KOPT-K1 (cell line): ENCODE results near the gene KIF4B.
"Not testable (repeated sequence)": the region's sequence is repeated elsewhere in the genome, so short reads cannot be mapped to it uniquely, and the experiment has no call there.

Source experiments
- H3K27ac ChIP-seq: fragments of 200-600 bp; sonication (generic); 2 replicates; pipeline ENCODE4 v1.5.1; 2016; ENCODE audit warnings: antibody characterized with exemption, mild to moderate bottlenecking, low read depth, low read length; ENCODE audit not compliant: poor library complexity, severe bottlenecking
- H3K36me3 ChIP-seq: fragments of 200-600 bp; sonication (generic); 2 replicates; pipeline ENCODE4 v1.5.1; 2017; ENCODE audit warnings: antibody characterized with exemption, mild to moderate bottlenecking, low read length, moderate library complexity; ENCODE audit not compliant: insufficient read depth
- H3K9me3 ChIP-seq: fragments of 200-600 bp; sonication (generic); 2 replicates; pipeline ENCODE4 v1.5.1; 2017; ENCODE audit warnings: antibody characterized with exemption, low read length, mild to moderate bottlenecking; ENCODE audit not compliant: insufficient read depth, poor library complexity, severe bottlenecking

KIF4B gene

DNA sequence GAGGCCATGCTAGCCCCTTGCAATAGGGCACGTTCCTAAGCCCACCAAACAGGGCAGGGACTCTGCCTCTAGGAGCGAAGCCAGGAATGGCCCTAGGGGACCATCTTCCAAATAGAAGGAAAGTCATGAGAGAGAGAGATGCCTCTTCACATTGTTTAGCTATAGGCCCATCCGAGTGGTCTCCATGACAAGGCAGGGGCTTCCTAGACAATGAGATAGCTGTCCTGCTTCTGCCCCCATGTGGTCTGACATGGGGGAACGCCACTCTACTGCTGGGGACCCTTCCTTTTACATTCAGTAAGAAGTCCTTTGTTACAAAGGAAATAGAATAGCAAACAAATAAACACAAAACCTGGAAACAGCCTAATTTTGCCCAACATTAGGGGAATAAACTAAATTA lies 17.9 kb upstream of the KIF4B start:
- Histone ChIP-seq H3K36me3 (no peaks in the 10 kb centered on the region), H3K27ac (no peak overlapping the region)

DNA sequence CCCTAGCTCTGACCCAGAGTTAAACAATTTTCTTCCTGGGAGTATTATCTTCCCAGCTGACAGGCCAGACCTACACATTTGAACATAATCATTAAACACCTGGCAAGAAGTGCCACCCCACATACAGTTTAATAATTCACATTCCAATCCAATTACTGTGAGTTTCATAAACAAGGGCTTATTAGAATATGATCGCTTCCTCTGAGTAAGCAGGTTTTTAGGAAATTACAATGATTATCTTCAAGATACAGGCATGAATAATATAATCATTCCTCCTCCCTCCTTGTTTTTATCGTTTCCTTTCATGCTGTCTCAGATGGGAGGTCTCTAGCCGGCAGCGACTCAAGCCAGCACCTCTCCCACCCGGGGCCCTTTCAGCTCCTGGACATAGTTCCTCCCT lies 15.8 kb upstream of the KIF4B start:
- H3K9me3 ChIP-seq: no peaks in the 10 kb centered on the region
- no peaks in the 10 kb centered on the region for H3K36me3 ChIP-seq
- no peak overlapping the region for H3K27ac ChIP-seq

More for the DNA sequence above, 17.9 kb upstream of the KIF4B start:
- no peaks in the 10 kb centered on the region for H3K9me3 ChIP-seq

DNA sequence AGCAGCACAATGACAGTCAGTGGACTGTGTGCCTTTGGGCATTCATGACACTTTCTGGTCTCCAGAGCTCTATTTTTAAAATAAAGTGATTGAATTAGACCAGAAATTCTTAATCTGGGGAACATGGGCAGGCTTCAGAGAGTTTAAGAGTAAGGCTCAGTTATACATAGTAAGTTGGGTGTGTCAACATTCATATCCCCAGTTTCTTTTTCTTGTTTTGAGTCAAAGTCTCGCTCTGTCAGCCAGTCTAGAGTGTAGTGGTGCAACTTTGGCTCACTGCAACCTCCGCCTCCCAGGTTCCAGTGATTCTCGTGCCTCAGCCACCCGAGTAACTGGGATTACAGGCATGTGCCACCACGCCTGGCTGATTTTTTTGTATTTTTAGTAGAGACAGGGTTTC lies 13.7 kb upstream of the KIF4B start:
- Histone ChIP-seq H3K27ac (no peak overlapping the region), H3K9me3 (peaks cover 8% of the 10 kb centered on the region), H3K36me3 (no peaks in the 10 kb centered on the region)

DNA sequence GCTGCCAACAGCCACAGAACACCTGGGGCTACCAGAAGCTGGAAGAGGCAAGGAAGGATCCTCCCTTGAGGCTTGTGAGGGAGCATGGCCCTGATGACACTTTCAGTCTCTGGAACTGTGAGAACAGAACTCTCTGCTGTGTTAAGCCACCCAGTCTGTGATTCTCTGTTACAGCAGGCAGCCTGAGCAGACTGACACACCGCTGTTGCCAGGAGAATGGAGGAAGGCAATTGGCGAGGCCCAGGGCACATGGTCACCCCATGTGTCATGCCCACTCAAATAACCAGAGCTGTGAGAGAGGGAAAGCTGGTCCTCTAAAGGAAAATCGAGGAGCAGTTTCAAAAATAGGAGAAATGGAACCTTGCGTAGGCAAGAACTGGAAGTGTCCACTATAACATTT lies 12.0 kb upstream of the KIF4B start:
- Histone ChIP-seq H3K36me3 (no peaks in the 10 kb centered on the region), H3K27ac (no peak overlapping the region), H3K9me3 (peaks cover 11% of the 10 kb centered on the region)

DNA sequence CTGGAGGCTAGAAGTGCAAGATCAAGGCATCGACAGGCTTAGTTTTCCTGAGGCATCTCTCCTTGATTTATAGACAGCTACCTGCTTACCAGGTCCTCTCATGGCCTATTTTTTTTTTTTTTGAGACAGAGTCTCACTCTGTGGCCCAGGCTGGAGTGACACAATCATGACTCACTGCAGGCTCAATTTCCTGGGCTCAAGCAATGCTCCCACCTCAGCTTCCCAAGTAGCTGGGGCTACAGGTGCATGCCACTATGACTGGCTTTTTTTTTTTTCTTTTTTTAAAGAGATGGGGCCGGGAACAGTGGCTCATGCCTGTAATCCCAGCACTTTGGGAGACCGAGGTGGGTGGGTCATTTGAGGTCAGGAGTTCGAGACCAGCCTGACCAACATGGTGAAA lies 10.8 kb upstream of the KIF4B start:
- H3K9me3 ChIP-seq: peaks cover 11% of the 10 kb centered on the region
- H3K36me3 ChIP-seq, H3K27ac ChIP-seq: not testable (repeated sequence)

DNA sequence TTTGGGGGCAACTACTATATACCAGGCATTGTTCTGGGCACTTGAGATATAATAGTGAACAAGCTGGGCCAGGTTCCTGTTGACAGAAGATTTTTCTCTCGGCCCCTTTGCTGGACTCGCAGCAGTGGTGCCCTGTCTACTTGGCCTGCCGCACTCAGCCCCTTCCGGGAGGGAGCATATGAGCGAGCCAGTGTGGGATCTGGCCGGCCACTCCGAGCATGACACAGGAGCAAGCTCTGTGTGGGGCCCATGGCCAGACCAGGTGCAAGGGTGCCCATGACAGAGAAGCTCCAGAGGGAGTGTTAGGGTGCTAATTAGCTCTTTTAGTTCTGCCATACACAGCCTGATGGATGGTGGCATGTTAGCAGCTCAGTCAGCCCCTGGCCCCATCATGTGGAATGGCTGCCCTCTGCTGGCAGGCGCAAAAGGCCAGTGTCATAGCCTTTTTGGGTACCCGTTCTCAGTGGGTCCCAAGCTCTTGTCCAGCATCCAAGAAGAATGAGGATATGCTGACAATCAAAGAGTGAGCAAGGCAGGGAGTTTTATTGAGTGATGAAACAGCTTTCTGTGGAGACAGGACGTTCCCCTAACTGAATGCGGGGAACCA lies 9.3 kb upstream of the KIF4B start:
- Histone ChIP-seq H3K9me3 (peaks cover 11% of the 10 kb centered on the region), H3K27ac (no peak overlapping the region), H3K36me3 (no peaks in the 10 kb centered on the region)

DNA sequence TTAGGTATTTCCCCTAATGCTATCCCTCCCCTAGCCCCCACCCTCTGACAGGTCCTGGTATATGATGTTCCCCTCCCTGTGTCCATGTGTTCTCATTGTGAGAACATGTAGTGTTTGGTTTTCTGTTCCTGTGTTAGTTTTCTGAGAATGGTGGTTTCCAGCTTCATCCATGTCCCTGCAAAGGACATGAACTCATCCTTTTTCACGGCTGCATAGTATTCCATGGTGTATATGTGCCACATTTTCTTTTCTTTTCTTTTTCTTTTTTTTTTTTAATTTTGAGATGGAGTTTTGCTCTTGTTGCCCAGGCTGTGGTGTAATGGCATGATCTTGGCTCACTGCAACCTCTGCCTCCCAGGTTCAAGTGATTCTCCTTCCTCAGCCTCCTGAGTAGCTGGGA lies 7.3 kb upstream of the KIF4B start:
- H3K36me3 ChIP-seq, H3K27ac ChIP-seq: not testable (repeated sequence)
- peaks cover 11% of the 10 kb centered on the region for H3K9me3 ChIP-seq

DNA sequence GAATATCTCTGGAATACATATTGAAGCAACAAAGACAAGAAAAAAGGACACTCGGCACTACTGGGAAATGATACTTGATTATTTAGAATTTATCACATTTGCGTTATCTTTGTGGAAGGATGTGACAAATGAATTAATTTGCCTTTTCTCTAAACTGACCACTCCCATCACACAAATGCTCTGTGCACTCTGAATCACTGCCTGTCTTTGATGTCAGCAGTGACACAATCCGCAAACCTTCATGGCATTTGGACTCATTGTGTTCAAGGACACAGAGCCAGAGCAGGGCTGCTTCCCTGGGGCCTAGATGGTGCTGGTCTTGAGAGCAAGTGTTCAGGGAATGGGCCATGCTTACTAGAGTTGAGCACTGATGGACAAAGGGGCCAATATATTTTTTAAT lies 4.9 kb upstream of the KIF4B start:
- no peak overlapping the region for H3K27ac ChIP-seq
- H3K9me3 ChIP-seq: peaks cover 11% of the 10 kb centered on the region
- H3K36me3 ChIP-seq: no peaks in the 10 kb centered on the region

DNA sequence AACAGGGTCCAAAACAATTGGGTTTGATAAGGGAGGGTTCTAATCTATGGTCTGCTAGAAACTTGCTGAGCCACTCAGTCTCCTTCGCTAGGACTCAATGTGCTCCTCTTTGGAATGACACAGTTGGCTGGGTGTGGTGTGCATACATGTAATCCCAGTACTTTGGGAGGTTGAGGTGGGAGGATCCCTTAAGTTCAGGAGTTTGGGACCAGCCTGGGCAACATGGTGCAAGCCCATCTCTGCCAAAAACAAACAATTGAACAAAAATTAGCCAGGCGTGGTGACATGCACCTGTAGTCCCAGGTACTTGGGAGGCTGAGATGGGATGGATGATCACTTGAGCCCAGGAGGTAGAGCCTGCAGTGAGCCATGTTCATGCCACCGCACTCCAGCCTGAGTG lies 2.7 kb upstream of the KIF4B start:
- no peaks in the 10 kb centered on the region for H3K9me3 ChIP-seq
- H3K27ac ChIP-seq: no peak overlapping the region
- no peaks in the 10 kb centered on the region for H3K36me3 ChIP-seq

DNA sequence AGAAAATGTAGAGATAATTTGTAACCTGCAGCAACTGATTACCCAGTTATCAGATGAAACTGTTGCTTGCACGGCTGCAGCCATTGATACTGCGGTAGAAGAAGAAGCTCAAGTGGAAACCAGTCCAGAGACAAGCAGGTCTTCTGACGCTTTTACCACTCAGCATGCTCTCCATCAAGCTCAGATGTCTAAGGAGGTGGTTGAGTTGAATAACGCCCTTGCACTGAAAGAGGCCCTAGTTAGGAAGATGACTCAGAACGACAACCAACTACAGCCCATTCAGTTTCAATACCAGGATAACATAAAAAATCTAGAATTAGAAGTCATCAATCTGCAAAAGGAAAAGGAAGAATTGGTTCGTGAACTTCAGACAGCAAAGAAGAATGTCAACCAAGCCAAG lies 1.7 kb downstream of the KIF4B start:
- Histone ChIP-seq H3K9me3 (no peaks in the 10 kb centered on the region), H3K36me3 (no peaks in the 10 kb centered on the region)

DNA sequence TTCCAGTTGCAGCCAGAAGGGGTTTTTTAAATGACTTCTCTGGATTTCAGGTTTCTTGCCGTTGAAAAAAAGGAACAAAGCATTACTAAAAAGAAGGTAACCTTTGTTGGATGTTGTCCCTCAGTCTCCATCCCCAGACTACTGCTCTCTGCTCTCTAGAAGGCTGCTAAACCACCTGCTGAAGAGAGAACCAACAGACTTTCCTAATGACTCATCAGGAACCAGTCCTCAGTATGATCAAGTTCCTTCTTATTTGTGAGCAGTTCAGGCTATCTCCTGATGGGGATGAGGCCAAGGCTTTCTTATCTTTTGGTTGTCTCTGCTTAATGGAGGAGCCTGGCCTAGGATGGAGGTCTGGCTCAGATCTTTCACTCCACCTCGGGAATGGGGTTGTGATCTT lies 4.1 kb downstream of the KIF4B start:
- Histone ChIP-seq H3K36me3 (no peaks in the 10 kb centered on the region), H3K9me3 (no peaks in the 10 kb centered on the region), H3K27ac (no peak overlapping the region)

More for the DNA sequence above, 1.7 kb downstream of the KIF4B start:
- H3K27ac ChIP-seq: no peak overlapping the region

DNA sequence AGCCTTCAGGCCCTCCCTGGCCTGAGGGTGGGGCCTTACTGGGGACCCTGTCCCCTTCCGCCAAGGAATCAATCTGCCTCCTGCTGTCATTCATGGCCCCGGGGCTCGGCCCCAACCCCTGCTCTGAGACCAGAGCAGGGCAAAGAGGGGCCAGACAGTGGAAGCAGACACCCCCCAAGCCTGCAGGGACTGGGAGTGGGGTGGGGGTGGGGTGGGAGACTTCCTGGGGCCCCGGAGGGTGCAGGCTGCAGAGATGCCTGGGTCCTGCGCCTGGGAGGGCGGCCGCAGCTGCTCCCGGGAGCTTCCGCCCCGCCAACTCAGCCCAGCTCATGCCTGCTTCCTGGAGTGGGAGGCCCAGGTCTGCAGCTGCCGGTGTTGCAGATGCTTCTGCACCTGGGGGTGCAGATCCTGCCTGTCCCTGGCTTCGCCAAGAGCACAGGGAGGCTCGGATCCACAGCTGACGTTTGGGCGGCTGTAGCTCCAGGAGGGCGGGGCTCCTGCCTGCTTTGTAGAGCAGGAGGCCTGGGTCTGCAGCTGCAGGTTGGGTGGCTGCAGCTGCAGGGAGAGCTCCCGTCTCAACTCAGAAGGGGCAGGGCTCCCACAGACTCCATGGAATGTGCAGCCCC lies 6.2 kb downstream of the KIF4B start:
- Histone ChIP-seq H3K36me3 (no peaks in the 10 kb centered on the region), H3K27ac (no peak overlapping the region), H3K9me3 (no peaks in the 10 kb centered on the region)

DNA sequence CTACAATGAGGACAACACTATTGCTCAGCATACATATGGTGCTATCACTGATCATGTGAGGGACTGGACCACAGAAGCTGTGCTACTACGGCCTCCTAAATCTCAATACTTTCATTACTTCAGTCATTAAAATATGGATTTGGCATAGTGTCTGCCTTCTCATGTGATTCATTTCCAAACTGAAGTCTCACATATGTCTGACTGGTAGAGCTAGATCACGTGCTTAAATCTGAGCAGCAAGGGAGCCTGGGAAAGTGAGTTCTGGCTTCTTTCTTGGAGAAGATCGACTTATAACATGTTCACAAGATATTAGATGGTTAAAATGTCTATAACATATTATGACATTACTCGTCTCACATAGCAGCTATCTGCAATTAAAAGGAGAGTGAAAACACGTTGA lies 8.3 kb downstream of the KIF4B start:
- Histone ChIP-seq H3K9me3 (no peaks in the 10 kb centered on the region), H3K36me3 (no peaks in the 10 kb centered on the region), H3K27ac (no peak overlapping the region)

DNA sequence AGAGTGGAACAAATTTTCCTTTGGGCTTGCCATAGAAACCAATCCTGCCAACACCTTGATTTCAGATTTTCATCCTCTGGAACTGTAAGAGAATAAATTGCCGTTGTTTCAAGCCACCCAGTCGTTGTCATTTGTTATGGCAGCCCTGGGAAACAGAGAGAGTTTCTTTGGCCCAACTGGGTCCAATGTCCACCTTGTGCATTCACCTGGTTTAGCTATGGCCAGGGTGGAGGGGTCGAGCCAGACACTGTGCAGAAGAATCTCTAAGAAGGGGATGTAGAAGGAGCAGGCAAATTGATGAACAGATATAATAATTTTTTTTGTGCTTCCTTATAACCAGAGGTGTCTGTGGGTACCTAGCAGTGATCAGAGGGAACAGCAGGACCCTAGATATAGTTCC lies 9.8 kb downstream of the KIF4B start:
- Histone ChIP-seq H3K27ac (no peak overlapping the region), H3K36me3 (no peaks in the 10 kb centered on the region), H3K9me3 (no peaks in the 10 kb centered on the region)

DNA sequence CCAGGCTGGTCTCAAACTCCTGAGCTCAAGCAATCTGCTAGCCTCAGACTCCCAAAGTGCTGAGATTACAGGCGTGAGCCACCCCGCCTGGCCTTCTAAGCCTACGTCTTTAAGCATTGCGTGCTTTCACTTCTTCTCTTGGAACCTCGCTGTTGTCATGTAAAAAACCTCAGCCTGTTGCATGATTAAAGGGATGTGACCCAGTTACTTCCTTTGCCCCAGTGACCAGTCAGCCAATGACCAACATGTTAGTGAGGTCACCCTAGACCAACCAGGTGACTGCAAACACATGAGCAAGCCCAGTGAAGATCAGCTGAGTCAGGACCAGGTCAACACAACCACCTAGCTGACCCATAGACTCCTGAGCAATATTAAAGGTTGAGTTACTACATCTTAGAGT lies 10.5 kb downstream of the KIF4B start:
- H3K27ac ChIP-seq: no peak overlapping the region
- no peaks in the 10 kb centered on the region for H3K9me3 ChIP-seq
- H3K36me3 ChIP-seq: no peaks in the 10 kb centered on the region

DNA sequence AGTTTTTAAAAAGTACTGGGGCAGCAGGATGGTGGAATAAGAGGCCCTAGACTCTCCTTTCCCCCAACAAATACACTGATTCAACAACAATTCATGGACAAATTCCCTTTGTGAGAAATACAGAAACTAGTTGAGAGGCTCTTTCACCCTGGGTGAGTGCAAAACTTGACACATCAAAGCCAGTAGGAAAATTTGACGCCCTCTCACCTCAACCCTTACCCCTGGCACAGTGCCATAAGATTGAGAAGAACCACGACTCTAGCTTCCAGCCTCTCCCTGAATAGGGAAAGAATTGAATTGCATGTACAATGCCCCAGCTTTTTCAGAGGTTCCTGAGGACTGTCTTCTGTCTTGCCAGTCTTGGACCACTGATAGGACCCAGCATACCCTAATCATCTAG lies 12.3 kb downstream of the KIF4B start:
- Histone ChIP-seq H3K36me3 (no peaks in the 10 kb centered on the region), H3K9me3 (no peaks in the 10 kb centered on the region)

More for the DNA sequence above, 12.3 kb downstream of the KIF4B start:
- no peak overlapping the region for H3K27ac ChIP-seq
